ENCODE measurements around the gene MPPED1.

MPPED1 gene

GRCh38 chr22:43415681-43416080 lies 3.9 kb downstream of the MPPED1 start:
- no peaks in the 10 kb centered on the region for H3K4me1 ChIP-seq (ENCODE audit: control insufficient read depth in 1 of 2, insufficient read depth in 2 of 2, low read length in 2 of 2)
- no peak overlapping the region for H3K4me3 ChIP-seq (ENCODE audit: low read depth in 1 of 2, low read length in 2 of 2)
- no peaks in the 10 kb centered on the region for H3K36me3 ChIP-seq (ENCODE audit: control insufficient read depth in 1 of 2, insufficient read depth in 2 of 2, low read length in 2 of 2)
- H3K27me3 ChIP-seq (ENCODE audit: low read depth, low read length): peaks cover 26% of the 10 kb centered on the region
- H3K9me3 ChIP-seq (ENCODE audit: control insufficient read depth in 1 of 2, low read length in 2 of 2): no peaks in the 10 kb centered on the region
- H3K27ac ChIP-seq (ENCODE audit: low read length): no peak overlapping the region

GRCh38 chr22:43417555-43417954 lies 5.7 kb downstream of the MPPED1 start:
- Histone ChIP-seq H3K27ac (ENCODE audit: low read length) (no peak overlapping the region), H3K9me3 (ENCODE audit: control insufficient read depth in 1 of 2, low read length in 2 of 2) (no peaks in the 10 kb centered on the region), H3K36me3 (ENCODE audit: control insufficient read depth in 1 of 2, insufficient read depth in 2 of 2, low read length in 2 of 2) (no peaks in the 10 kb centered on the region), H3K4me1 (ENCODE audit: control insufficient read depth in 1 of 2, insufficient read depth in 2 of 2, low read length in 2 of 2) (no peaks in the 10 kb centered on the region), H3K4me3 (ENCODE audit: low read depth in 1 of 2, low read length in 2 of 2) (no peak overlapping the region), H3K27me3 (ENCODE audit: low read depth, low read length) (peaks cover 17% of the 10 kb centered on the region)

- H3K27ac ChIP-seq (ENCODE audit: low read length): no peak overlapping the region
- H3K27me3 ChIP-seq (ENCODE audit: low read depth, low read length): peaks cover 10% of the 10 kb centered on the region
- H3K36me3 ChIP-seq (ENCODE audit: control insufficient read depth in 1 of 2, insufficient read depth in 2 of 2, low read length in 2 of 2): no peaks in the 10 kb centered on the region
- no peaks in the 10 kb centered on the region for H3K4me1 ChIP-seq (ENCODE audit: control insufficient read depth in 1 of 2, insufficient read depth in 2 of 2, low read length in 2 of 2)
- H3K4me3 ChIP-seq (ENCODE audit: low read depth in 1 of 2, low read length in 2 of 2): no peak overlapping the region
- no peaks in the 10 kb centered on the region for H3K9me3 ChIP-seq (ENCODE audit: control insufficient read depth in 1 of 2, low read length in 2 of 2)
Observed at GRCh38 chr22:43418079-43418825, 6.4 kb downstream of the MPPED1 start.

- Histone ChIP-seq H3K27me3 (ENCODE audit: low read depth, low read length) (peaks cover 2% of the 10 kb centered on the region), H3K27ac (ENCODE audit: low read length) (no peak overlapping the region), H3K4me3 (ENCODE audit: low read depth in 1 of 2, low read length in 2 of 2) (no peak overlapping the region), H3K36me3 (ENCODE audit: control insufficient read depth in 1 of 2, insufficient read depth in 2 of 2, low read length in 2 of 2) (no peaks in the 10 kb centered on the region), H3K9me3 (ENCODE audit: control insufficient read depth in 1 of 2, low read length in 2 of 2) (no peaks in the 10 kb centered on the region), H3K4me1 (ENCODE audit: control insufficient read depth in 1 of 2, insufficient read depth in 2 of 2, low read length in 2 of 2) (no peaks in the 10 kb centered on the region)
Observed at GRCh38 chr22:43419371-43420080, 7.7 kb downstream of the MPPED1 start.

GRCh38 chr22:43421046-43421665 lies 9.3 kb downstream of the MPPED1 start:
- Histone ChIP-seq H3K9me3 (ENCODE audit: control insufficient read depth in 1 of 2, low read length in 2 of 2) (no peaks in the 10 kb centered on the region), H3K4me1 (ENCODE audit: control insufficient read depth in 1 of 2, insufficient read depth in 2 of 2, low read length in 2 of 2) (no peaks in the 10 kb centered on the region), H3K4me3 (ENCODE audit: low read depth in 1 of 2, low read length in 2 of 2) (no peak overlapping the region), H3K27me3 (ENCODE audit: low read depth, low read length) (no peaks in the 10 kb centered on the region), H3K27ac (ENCODE audit: low read length) (no peak overlapping the region), H3K36me3 (ENCODE audit: control insufficient read depth in 1 of 2, insufficient read depth in 2 of 2, low read length in 2 of 2) (no peaks in the 10 kb centered on the region)

- H3K36me3 ChIP-seq (ENCODE audit: control insufficient read depth in 1 of 2, insufficient read depth in 2 of 2, low read length in 2 of 2): no peaks in the 10 kb centered on the region
- H3K27ac ChIP-seq (ENCODE audit: low read length): no peak overlapping the region
- H3K4me3 ChIP-seq (ENCODE audit: low read depth in 1 of 2, low read length in 2 of 2): no peak overlapping the region
- no peaks in the 10 kb centered on the region for H3K9me3 ChIP-seq (ENCODE audit: control insufficient read depth in 1 of 2, low read length in 2 of 2)
- H3K4me1 ChIP-seq (ENCODE audit: control insufficient read depth in 1 of 2, insufficient read depth in 2 of 2, low read length in 2 of 2): no peaks in the 10 kb centered on the region
- no peaks in the 10 kb centered on the region for H3K27me3 ChIP-seq (ENCODE audit: low read depth, low read length)
Observed at GRCh38 chr22:43421914-43422615, 10.3 kb downstream of the MPPED1 start.

GRCh38 chr22:43423046-43423445 lies 11.2 kb downstream of the MPPED1 start:
- Histone ChIP-seq H3K4me1 (ENCODE audit: control insufficient read depth in 1 of 2, insufficient read depth in 2 of 2, low read length in 2 of 2) (no peaks in the 10 kb centered on the region), H3K36me3 (ENCODE audit: control insufficient read depth in 1 of 2, insufficient read depth in 2 of 2, low read length in 2 of 2) (no peaks in the 10 kb centered on the region), H3K9me3 (ENCODE audit: control insufficient read depth in 1 of 2, low read length in 2 of 2) (no peaks in the 10 kb centered on the region), H3K27ac (ENCODE audit: low read length) (no peak overlapping the region), H3K4me3 (ENCODE audit: low read depth in 1 of 2, low read length in 2 of 2) (no peak overlapping the region), H3K27me3 (ENCODE audit: low read depth, low read length) (no peaks in the 10 kb centered on the region)

- Histone ChIP-seq H3K4me3 (ENCODE audit: low read depth in 1 of 2, low read length in 2 of 2) (no peak overlapping the region), H3K4me1 (ENCODE audit: control insufficient read depth in 1 of 2, insufficient read depth in 2 of 2, low read length in 2 of 2) (no peaks in the 10 kb centered on the region), H3K36me3 (ENCODE audit: control insufficient read depth in 1 of 2, insufficient read depth in 2 of 2, low read length in 2 of 2) (no peaks in the 10 kb centered on the region), H3K9me3 (ENCODE audit: control insufficient read depth in 1 of 2, low read length in 2 of 2) (no peaks in the 10 kb centered on the region), H3K27me3 (ENCODE audit: low read depth, low read length) (no peaks in the 10 kb centered on the region), H3K27ac (ENCODE audit: low read length) (no peak overlapping the region)
Observed at GRCh38 chr22:43424201-43424600, 12.4 kb downstream of the MPPED1 start.

GRCh38 chr22:43424666-43425630 lies 13.1 kb downstream of the MPPED1 start:
- H3K4me1 ChIP-seq (ENCODE audit: control insufficient read depth in 1 of 2, insufficient read depth in 2 of 2, low read length in 2 of 2): no peaks in the 10 kb centered on the region
- no peaks in the 10 kb centered on the region for H3K36me3 ChIP-seq (ENCODE audit: control insufficient read depth in 1 of 2, insufficient read depth in 2 of 2, low read length in 2 of 2)
- H3K4me3 ChIP-seq (ENCODE audit: low read depth in 1 of 2, low read length in 2 of 2): no peak overlapping the region
- no peaks in the 10 kb centered on the region for H3K27me3 ChIP-seq (ENCODE audit: low read depth, low read length)
- no peak overlapping the region for H3K27ac ChIP-seq (ENCODE audit: low read length)
- H3K9me3 ChIP-seq (ENCODE audit: control insufficient read depth in 1 of 2, low read length in 2 of 2): no peaks in the 10 kb centered on the region

- Histone ChIP-seq H3K9me3 (ENCODE audit: control insufficient read depth in 1 of 2, low read length in 2 of 2) (no peaks in the 10 kb centered on the region), H3K4me1 (ENCODE audit: control insufficient read depth in 1 of 2, insufficient read depth in 2 of 2, low read length in 2 of 2) (no peaks in the 10 kb centered on the region), H3K27ac (ENCODE audit: low read length) (no peak overlapping the region), H3K36me3 (ENCODE audit: control insufficient read depth in 1 of 2, insufficient read depth in 2 of 2, low read length in 2 of 2) (no peaks in the 10 kb centered on the region), H3K4me3 (ENCODE audit: low read depth in 1 of 2, low read length in 2 of 2) (no peak overlapping the region), H3K27me3 (ENCODE audit: low read depth, low read length) (no peaks in the 10 kb centered on the region)
Observed at GRCh38 chr22:43425976-43426785, 14.4 kb downstream of the MPPED1 start.
